Loucy (cell line): Measurements from ENCODE around the gene C2CD4C.

Experiments used
- H2AFZ ChIP-seq: fragments of 200-600 bp; sonication (generic); 2 replicates; pipeline ENCODE4 v1.6.0; 2016; ENCODE audit warnings: antibody characterized with exemption, mild to moderate bottlenecking, low read length, moderate library complexity
- H3F3A ChIP-seq: fragments of 200-600 bp; 2 replicates; pipeline ENCODE4 v1.6.0; 2016; ENCODE audit warnings: antibody characterized with exemption, low read depth, mild to moderate bottlenecking
- H3K27me3 ChIP-seq: fragments of 200-600 bp; sonication (generic); 2 replicates; pipeline ENCODE4 v1.6.1; 2014; ENCODE audit warnings: low read length, mild to moderate bottlenecking; ENCODE audit not compliant: insufficient read depth, poor library complexity, severe bottlenecking
- H3K36me3 ChIP-seq: fragments of 200-600 bp; sonication (generic); 2 replicates; pipeline ENCODE4 v1.6.1; 2016; ENCODE audit warnings: low read length; ENCODE audit not compliant: insufficient read depth
- H3K4me1 ChIP-seq: fragments of 200-600 bp; sonication (generic); 2 replicates; pipeline ENCODE4 v1.5.1; 2014; ENCODE audit warnings: low read length, mild to moderate bottlenecking; ENCODE audit not compliant: insufficient read depth, poor library complexity, severe bottlenecking
- H3K4me2 ChIP-seq: fragments of 200-600 bp; sonication (generic); 2 replicates; pipeline ENCODE4 v1.6.0; 2014; ENCODE audit warnings: antibody characterized with exemption, low read length, low read depth, mild to moderate bottlenecking; ENCODE audit not compliant: poor library complexity, severe bottlenecking
- H3K4me3 ChIP-seq: fragments of 200-600 bp; sonication (generic); 2 replicates; pipeline ENCODE4 v1.5.1; 2014; ENCODE audit warnings: low read length, mild to moderate bottlenecking, mixed read lengths; ENCODE audit not compliant: poor library complexity, severe bottlenecking
- H3K79me2 ChIP-seq: fragments of 200-600 bp; sonication (generic); 2 replicates; pipeline ENCODE4 v1.6.1; 2014; ENCODE audit warnings: low read length; ENCODE audit not compliant: insufficient read depth
- H3K9ac ChIP-seq: fragments of 200-600 bp; sonication (generic); 2 replicates; pipeline ENCODE4 v1.6.0; 2014; ENCODE audit warnings: mild to moderate bottlenecking, low read depth, low read length, moderate library complexity; ENCODE audit not compliant: poor library complexity, severe bottlenecking
- H3K9me2 ChIP-seq: fragments of 200-600 bp; sonication (generic); replicated peaks from 2 replicates; pipeline ENCODE4 v1.6.1; 2016; ENCODE audit warnings: low read depth, low read length, mixed read lengths
- H3K9me3 ChIP-seq: fragments of 200-600 bp; sonication (generic); 2 replicates; pipeline ENCODE4 v1.6.1; 2014; ENCODE audit warnings: mild to moderate bottlenecking, antibody characterized with exemption, low read length, low read depth; ENCODE audit not compliant: insufficient read depth
- H4K20me1 ChIP-seq: fragments of 200-600 bp; sonication (generic); 2 replicates; pipeline ENCODE4 v1.6.0; 2014; ENCODE audit warnings: antibody characterized with exemption, low read length, mild to moderate bottlenecking; ENCODE audit not compliant: insufficient read depth, poor library complexity, severe bottlenecking
- EZH2phosphoT487 ChIP-seq: fragments of 200-600 bp; IDR thresholded peaks from 2 replicates; pipeline ENCODE4 v1.6.1; 2018; ENCODE audit warnings: antibody characterized with exemption, mild to moderate bottlenecking, moderate library complexity, borderline replicate concordance
- TF ChIP-seq, protein P1 (sequence below): fragments of 200-600 bp; sonication (generic); conservative IDR thresholded peaks from 2 replicates; pipeline ENCODE4 v1.5.1; 2014; ENCODE audit warnings: mild to moderate bottlenecking, antibody characterized with exemption, low read length

C2CD4C gene

DNA sequence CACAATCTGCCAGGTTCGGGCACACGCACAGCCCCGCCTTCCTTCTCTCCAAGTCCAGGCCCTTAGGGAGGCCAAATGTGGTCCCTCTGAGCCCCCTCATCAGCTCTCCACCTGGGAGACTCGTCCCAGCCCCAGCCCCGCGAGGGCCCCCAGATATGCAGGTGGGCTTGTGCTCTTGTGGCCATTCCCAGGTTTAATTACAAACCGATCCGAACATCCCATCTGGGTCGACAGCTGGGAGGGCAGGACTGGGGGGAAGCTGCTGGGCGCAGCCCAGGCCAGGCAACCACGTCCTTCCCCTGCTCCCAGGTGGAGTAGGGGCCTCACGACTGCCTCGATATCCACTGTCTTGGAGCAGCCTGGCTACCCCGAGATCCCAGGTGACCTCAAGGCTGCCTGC lies 7.5 kb upstream of the C2CD4C start:
- TF ChIP-seq, protein P1, sequence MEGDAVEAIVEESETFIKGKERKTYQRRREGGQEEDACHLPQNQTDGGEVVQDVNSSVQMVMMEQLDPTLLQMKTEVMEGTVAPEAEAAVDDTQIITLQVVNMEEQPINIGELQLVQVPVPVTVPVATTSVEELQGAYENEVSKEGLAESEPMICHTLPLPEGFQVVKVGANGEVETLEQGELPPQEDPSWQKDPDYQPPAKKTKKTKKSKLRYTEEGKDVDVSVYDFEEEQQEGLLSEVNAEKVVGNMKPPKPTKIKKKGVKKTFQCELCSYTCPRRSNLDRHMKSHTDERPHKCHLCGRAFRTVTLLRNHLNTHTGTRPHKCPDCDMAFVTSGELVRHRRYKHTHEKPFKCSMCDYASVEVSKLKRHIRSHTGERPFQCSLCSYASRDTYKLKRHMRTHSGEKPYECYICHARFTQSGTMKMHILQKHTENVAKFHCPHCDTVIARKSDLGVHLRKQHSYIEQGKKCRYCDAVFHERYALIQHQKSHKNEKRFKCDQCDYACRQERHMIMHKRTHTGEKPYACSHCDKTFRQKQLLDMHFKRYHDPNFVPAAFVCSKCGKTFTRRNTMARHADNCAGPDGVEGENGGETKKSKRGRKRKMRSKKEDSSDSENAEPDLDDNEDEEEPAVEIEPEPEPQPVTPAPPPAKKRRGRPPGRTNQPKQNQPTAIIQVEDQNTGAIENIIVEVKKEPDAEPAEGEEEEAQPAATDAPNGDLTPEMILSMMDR: no peak
- no peak for TF ChIP-seq EZH2phosphoT487
- Histone ChIP-seq H3K9ac (no peak overlapping the region), H3K9me2 (no peaks in the 10 kb centered on the region), H3F3A (no peaks in the 10 kb centered on the region), H3K4me1 (no peaks in the 10 kb centered on the region), H3K36me3 (no peaks in the 10 kb centered on the region), H3K9me3 (peaks cover 12% of the 10 kb centered on the region; the same call in 1 of the 2 replicates), H2AFZ (no peak overlapping the region), H3K27me3 (no peaks in the 10 kb centered on the region), H3K4me2 (no peak overlapping the region), H3K4me3 (no peak overlapping the region), H4K20me1 (no peaks in the 10 kb centered on the region), H3K79me2 (no peaks in the 10 kb centered on the region)

- no peaks in the 10 kb centered on the region for H3K4me1 ChIP-seq
- no peaks in the 10 kb centered on the region for H3K27me3 ChIP-seq
- H3K79me2 ChIP-seq: no peaks in the 10 kb centered on the region
- no peak overlapping the region for H3K4me2 ChIP-seq
- H3K9ac ChIP-seq: no peak overlapping the region
- H2AFZ ChIP-seq: no peak overlapping the region
- H3F3A ChIP-seq: no peaks in the 10 kb centered on the region
- no peak for TF ChIP-seq EZH2phosphoT487
- TF ChIP-seq, protein P1: no peak
- no peak overlapping the region for H3K4me3 ChIP-seq
- no peaks in the 10 kb centered on the region for H4K20me1 ChIP-seq
- H3K9me3 ChIP-seq: peaks cover 13% of the 10 kb centered on the region; the same call in 1 of the 2 replicates
- no peaks in the 10 kb centered on the region for H3K9me2 ChIP-seq
- no peaks in the 10 kb centered on the region for H3K36me3 ChIP-seq
Observed at GRCh38 chr19:415292-415691, 6.3 kb upstream of the C2CD4C start.

DNA sequence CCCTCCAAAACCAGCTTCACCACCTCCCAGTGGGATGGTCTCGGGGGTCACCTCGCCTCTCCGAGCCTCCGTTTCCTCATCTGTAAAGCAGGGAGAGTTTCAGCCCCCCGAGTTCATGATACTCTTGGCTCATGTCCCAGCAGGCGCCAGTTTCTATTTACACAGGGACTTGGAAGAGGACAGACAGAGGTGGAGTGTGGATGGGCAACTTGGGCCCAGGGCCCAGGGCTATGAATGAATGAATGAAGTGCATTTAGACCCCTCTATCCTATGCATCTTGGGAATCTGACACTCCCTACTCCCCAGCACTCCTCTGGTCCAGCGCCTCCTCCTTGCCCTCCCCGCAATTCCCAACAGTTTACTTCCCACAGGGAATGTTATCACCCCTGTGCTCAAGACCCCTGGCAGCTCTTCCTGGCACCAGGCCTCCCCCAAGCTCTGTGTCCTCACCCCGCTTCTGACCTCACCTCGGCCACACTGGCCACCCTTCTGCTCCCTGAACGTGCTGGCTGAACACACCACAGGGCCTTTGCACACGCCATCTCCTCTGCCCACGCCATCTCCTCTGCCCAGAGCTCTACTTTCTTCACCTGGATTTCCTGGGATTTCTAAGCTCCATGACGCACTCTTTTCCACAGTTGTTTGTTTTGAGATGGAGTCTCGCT lies 4.9 kb upstream of the C2CD4C start:
- TF ChIP-seq, protein P1: no peak
- no peak for TF ChIP-seq EZH2phosphoT487
- no peaks in the 10 kb centered on the region for H3F3A ChIP-seq

More for the DNA sequence above, 4.9 kb upstream of the C2CD4C start:
- Histone ChIP-seq H3K79me2 (no peaks in the 10 kb centered on the region), H3K4me3 (no peak overlapping the region), H3K9me3 (peaks cover 10% of the 10 kb centered on the region; the same call in 1 of the 2 replicates), H3K9ac (no peak overlapping the region), H4K20me1 (no peaks in the 10 kb centered on the region), H3K4me1 (peaks cover 8% of the 10 kb centered on the region), H3K27me3 (no peaks in the 10 kb centered on the region), H2AFZ (no peak overlapping the region), H3K4me2 (no peak overlapping the region), H3K36me3 (no peaks in the 10 kb centered on the region), H3K9me2 (no peaks in the 10 kb centered on the region)
